ENCODE data around the gene CAMTA1. TPM values are rescaled to one million over a fixed set of nuclear protein-coding genes. Genes with fewer than 3 reads are reported as not detected.

CAMTA1 gene
- total RNA-seq, 1 experiment from 2014 or later, result 69.5 TPM

- TF ChIP-seq EZH2phosphoT487 (IDR thresholded peaks at IDR 0.05; ENCODE audit: borderline replicate concordance), result no peak
- no peak for TF ChIP-seq ELF1 (IDR thresholded peaks at IDR 0.05; ENCODE audit: borderline replicate concordance, low read depth)
- no peak for TF ChIP-seq ZBTB33 (IDR thresholded peaks at IDR 0.05; ENCODE audit: extremely low read depth, insufficient replicate concordance, low read length)
Observed at GRCh38 chr1:7485086-7485780, 700.0 kb downstream of the CAMTA1 start (continued).

GRCh38 chr1:7485826-7486225 is 700.6 kb downstream of the CAMTA1 start:
- no peak overlapping the region for H3K27ac ChIP-seq (ENCODE audit: low read depth, low read length)
- intact Hi-C loops (cut with micrococcal nuclease), result no loop called here
- H3K9me3 ChIP-seq (ENCODE audit: control insufficient read depth in 1 of 2, insufficient read depth in 1 of 2, low read depth in 1 of 2, low read length in 2 of 2), result no peaks in the 10 kb centered on the region
- H3K36me3 ChIP-seq (ENCODE audit: control insufficient read depth in 1 of 2, insufficient read depth in 2 of 2, low read length in 2 of 2), result no peaks in the 10 kb centered on the region
- H3K79me2 ChIP-seq (ENCODE audit: insufficient read depth, low read length), result no peaks in the 10 kb centered on the region
- ATAC-seq (no peak), DNase-seq (ENCODE audit: low read depth, low spot score) (no peak)
- BruUV-seq (replicated peaks), result no TSS peak
- ChIA-PET CTCF (no interaction called here), POLR2A (no interaction called here), RAD21 (ENCODE audit: low non-redundant PET in 1 of 2, low total read pairs in 2 of 2, uncharacterized antibody in 2 of 2, unreplicated experiment in 2 of 2) (no interaction called here)
- no peak overlapping the region for H3K4me3 ChIP-seq (replicated peaks in 1 of 2; ENCODE audit: low read depth in 1 of 2, low read length in 2 of 2)
- H3K9me2 ChIP-seq (ENCODE audit: insufficient read depth), result no peaks in the 10 kb centered on the region
- H3K4me2 ChIP-seq (ENCODE audit: low read length), result no peak overlapping the region
- peaks cover 24% of the 10 kb centered on the region for H3K27me3 ChIP-seq (ENCODE audit: insufficient read depth, low read length)
- no peak overlapping the region for H3K9ac ChIP-seq (ENCODE audit: low read length)
- H3K4me1 ChIP-seq (ENCODE audit: control insufficient read depth in 1 of 2, insufficient read depth in 2 of 2, low read length in 2 of 2), result peaks cover 0 to 3% of the 10 kb centered on the region in 2 experiments; a peak in 1 of 4 replicates
- H2AFZ ChIP-seq (ENCODE audit: low read depth, low read length, poor library complexity, severe bottlenecking), result no peak overlapping the region
- H4K20me1 ChIP-seq (ENCODE audit: insufficient read depth), result no peaks in the 10 kb centered on the region
- TF ChIP-seq, protein P1, sequence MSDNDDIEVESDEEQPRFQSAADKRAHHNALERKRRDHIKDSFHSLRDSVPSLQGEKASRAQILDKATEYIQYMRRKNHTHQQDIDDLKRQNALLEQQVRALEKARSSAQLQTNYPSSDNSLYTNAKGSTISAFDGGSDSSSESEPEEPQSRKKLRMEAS (IDR thresholded peaks at IDR 0.05), result no peak
- TF ChIP-seq ZFX (IDR thresholded peaks at IDR 0.05) (no peak), CTCF (IDR thresholded peaks at IDR 0.05 in 2 of 3, conservative IDR thresholded peaks at IDR 0.05 in 1 of 3; ENCODE audit: borderline replicate concordance in 1 of 3, insufficient read depth in 1 of 3, low read depth in 2 of 3, low read length in 2 of 3) (no peak), SIN3A (IDR thresholded peaks at IDR 0.05; ENCODE audit: low read depth) (no peak), POLR2A (IDR thresholded peaks at IDR 0.05; ENCODE audit: borderline replicate concordance, extremely low read depth, insufficient read depth, insufficient read length) (no peak), CEBPB (IDR thresholded peaks at IDR 0.05; ENCODE audit: low read depth) (no peak), EZH2phosphoT487 (IDR thresholded peaks at IDR 0.05; ENCODE audit: borderline replicate concordance) (no peak), ZNF274 (IDR thresholded peaks at IDR 0.05; ENCODE audit: low read depth, low read length) (no peak), POLR2AphosphoS5 (IDR thresholded peaks at IDR 0.05; ENCODE audit: low read depth, low read length) (no peak), ZBTB33 (IDR thresholded peaks at IDR 0.05; ENCODE audit: extremely low read depth, insufficient replicate concordance, low read length) (no peak), SP1 (IDR thresholded peaks at IDR 0.05; ENCODE audit: low read depth) (no peak), ELF1 (IDR thresholded peaks at IDR 0.05; ENCODE audit: borderline replicate concordance, low read depth) (no peak), EGR1 (IDR thresholded peaks at IDR 0.05; ENCODE audit: low read depth) (no peak)
- TF ChIP-seq, protein P2, sequence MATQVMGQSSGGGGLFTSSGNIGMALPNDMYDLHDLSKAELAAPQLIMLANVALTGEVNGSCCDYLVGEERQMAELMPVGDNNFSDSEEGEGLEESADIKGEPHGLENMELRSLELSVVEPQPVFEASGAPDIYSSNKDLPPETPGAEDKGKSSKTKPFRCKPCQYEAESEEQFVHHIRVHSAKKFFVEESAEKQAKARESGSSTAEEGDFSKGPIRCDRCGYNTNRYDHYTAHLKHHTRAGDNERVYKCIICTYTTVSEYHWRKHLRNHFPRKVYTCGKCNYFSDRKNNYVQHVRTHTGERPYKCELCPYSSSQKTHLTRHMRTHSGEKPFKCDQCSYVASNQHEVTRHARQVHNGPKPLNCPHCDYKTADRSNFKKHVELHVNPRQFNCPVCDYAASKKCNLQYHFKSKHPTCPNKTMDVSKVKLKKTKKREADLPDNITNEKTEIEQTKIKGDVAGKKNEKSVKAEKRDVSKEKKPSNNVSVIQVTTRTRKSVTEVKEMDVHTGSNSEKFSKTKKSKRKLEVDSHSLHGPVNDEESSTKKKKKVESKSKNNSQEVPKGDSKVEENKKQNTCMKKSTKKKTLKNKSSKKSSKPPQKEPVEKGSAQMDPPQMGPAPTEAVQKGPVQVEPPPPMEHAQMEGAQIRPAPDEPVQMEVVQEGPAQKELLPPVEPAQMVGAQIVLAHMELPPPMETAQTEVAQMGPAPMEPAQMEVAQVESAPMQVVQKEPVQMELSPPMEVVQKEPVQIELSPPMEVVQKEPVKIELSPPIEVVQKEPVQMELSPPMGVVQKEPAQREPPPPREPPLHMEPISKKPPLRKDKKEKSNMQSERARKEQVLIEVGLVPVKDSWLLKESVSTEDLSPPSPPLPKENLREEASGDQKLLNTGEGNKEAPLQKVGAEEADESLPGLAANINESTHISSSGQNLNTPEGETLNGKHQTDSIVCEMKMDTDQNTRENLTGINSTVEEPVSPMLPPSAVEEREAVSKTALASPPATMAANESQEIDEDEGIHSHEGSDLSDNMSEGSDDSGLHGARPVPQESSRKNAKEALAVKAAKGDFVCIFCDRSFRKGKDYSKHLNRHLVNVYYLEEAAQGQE (IDR thresholded peaks at IDR 0.05; ENCODE audit: low read depth), result no peak

Measured in HCT116 (cell line).